HL-60/S4 (cell line): ENCODE results near the gene GPD2.

Experiments
- in situ Hi-C: fragments of 300-500 bp; cut with MboI; formaldehyde crosslinking; loops from 2 replicates; pipeline ENCODE4 v1.14.3; 2022; ENCODE audit warnings: low sequenced_read_pairs

GPD2 gene

GRCh38 chr2:156435396-156435717 is 822 bp upstream of the GPD2 start:
- in situ Hi-C loops = no loop called here

- in situ Hi-C loops = no loop called here
These were observed 412 bp downstream of the GPD2 start for GRCh38 chr2:156436497-156437085.

- in situ Hi-C loops = no loop called here
These were observed 1.2 kb downstream of the GPD2 start for GRCh38 chr2:156437272-156437930.

- in situ Hi-C loops = no loop called here
These were observed 1.8 kb downstream of the GPD2 start for GRCh38 chr2:156437931-156438410.

DNA sequence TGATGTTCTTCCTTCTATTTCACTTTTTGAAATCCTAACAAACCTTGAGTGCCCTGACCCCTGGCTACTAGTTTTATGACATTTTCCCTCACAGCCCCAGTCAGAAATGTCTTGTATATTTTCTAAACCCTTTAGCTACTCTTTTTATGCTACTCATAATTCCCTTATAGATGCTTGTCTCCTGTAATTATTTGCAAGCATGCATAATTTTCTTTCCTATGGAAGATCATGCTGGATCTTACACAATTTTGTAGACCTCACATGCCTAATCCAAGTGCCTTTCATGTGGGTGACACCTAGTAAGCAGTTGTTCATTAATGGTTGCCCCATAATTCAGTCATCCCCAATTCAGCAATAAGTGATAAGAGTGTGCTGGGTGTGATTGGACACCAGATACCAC is 6.9 kb downstream of the GPD2 start:
- in situ Hi-C loops = no loop called here

DNA sequence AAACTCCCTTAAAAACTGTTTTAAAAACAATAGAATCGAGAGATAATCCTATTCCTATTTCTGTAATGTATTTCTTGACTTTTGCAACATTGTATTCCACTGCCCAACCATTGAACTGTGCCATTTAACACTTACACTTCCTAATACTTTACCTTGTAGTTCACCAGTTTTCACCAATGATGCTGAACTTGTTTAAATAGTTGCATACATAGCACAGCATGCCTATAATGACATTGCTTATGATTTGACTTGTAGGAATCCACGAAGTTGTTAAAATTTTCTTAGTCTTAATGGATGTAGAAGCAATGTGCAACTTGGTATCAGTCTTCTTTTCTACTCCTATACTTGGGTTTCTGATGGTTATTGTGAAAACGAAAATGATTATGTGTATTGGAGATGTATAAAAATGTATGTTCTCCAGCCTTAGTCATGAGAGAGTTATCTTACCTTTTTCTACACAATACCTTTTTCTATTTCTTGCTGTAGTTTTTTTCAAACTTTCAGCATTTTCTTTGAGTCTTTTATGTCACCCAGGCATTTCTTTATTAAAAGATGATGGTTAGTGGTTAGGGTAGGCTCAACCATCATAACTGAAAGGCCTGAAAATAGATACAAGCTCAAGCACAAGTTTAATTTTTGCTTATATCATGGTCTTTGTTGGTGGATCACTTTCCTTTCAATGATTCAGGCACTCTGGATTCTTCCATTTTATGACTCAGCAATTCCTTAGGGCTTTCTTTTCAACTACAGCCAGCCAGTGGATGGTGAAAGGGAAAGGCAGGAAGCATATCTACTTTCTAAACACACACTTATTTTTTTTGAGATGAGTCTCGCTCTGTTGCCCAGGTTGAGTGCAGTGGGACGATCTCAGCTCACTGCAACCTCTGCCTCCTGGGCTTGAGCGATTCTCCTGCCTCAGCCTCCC is 9.4 kb downstream of the GPD2 start:
- in situ Hi-C loops = no loop called here

- in situ Hi-C loops = no loop called here
These were observed 11.6 kb downstream of the GPD2 start for GRCh38 chr2:156447761-156448160.

DNA sequence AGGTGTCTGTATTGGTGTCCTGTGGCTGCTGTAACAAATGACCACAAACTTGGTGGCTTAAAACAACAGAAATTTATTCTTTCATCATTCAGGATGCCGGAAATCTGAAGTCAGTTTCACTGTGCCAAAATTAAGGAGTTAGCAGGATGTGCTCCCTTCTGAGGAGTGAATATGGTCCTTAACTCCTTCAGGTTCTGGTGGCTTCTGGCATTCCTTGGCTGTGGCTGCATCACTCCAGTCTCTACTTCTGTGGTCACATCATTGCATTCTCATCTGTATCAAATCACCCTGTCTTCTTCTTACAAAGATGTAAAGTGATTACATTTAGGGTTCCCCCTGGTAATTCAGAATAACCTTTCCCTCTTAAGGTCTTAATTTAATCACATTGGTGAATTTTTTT is 12.6 kb downstream of the GPD2 start:
- in situ Hi-C loops = no loop called here

GRCh38 chr2:156452971-156453370 is 16.8 kb downstream of the GPD2 start:
- in situ Hi-C loops = no loop called here

DNA sequence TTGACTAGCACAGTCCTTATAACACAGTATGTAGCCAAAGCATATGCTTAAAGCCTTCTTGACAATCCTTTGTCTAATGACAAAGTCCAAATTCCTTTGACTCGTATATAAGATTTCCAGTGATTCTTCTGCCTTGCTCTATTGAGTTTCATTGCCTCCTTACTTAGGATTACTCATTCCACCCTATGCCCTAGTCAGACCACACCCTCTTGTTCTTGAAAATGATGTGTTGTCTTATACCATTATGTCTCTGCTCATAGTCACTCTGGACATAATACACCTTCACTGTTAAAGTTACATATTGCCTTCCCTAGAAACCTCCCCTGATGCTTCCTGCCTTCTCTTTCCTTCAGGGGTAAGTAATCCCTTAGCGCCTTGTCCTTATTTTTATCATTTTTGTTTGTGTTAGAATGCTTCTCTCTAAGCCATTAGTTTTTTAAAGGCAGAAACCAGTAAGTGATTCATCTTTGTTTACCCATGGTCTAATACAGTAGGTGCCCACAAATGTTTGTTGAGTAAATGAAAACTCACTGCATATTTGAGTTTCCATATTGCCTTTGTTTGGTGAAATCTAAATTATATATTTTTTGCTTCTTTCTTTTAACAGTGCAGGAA is 19.3 kb downstream of the GPD2 start:
- in situ Hi-C loops = no loop called here

DNA sequence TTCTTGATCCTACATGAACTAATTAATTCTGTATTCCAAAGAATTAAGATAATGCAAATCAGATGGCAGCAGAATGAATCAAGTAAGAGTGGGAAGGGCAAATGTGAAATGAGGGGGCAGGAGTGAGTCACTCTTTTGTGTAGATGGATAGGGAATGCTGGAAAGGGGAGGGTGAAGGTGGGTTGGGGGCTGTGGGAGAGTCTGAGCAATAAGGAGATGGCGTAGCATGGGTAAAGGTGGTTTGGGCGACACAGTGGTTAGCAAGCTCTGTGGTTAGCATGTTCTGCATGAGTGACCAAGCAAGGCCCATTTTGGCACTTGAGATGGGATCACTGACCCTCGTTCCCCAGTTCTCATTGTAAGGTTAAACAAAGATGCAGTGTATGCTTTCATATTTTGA is 20.4 kb downstream of the GPD2 start:
- in situ Hi-C loops = no loop called here

DNA sequence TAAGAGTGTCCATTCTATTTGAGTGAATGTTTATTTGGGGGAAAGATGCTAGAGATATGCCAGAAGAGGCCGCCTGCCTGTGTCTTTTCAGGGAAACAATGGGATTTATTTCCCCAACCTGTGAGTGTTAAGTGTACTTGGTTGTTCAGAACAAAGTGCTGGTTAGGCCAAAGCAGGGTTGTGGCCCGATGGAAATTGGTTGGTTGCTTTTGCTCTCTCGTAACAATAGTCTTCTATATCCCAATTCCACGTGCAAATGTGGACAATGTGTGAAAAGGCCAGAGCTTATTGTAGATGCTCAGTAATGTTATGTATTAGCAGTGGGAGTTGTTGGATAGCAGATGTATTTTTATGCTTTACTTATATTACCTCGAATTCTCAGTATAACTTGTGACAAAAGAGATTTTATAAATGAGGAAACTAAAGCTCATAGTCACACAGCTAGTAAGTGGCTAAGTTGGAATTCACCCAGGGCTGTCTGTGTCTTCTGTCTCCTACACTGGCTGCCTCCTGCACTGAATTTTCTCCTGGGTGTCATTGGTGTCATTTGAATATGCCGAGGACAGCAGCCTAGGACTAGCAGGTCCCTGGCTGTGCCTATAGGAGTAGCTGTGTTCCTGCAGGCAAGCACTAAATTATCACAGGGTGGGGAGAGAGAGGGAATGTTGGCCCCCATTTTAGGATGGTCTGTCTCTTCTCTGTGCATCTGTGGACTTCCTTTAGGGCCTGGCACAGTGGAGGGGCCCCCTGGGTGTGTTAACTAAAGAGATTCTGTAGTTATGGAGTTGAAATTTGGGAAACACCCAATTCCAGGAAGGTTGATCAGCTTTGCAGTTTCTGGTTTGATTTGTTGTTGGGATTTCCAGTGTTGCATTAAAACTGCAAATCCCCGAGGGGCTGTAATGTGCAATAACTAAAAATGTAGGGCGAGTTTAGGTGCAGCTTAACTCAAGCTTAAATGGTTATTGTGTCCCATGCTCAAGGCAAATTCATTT is 21.6 kb downstream of the GPD2 start:
- in situ Hi-C loops = no loop called here

GRCh38 chr2:156459720-156460119 is 23.5 kb downstream of the GPD2 start:
- in situ Hi-C loops = no loop called here

DNA sequence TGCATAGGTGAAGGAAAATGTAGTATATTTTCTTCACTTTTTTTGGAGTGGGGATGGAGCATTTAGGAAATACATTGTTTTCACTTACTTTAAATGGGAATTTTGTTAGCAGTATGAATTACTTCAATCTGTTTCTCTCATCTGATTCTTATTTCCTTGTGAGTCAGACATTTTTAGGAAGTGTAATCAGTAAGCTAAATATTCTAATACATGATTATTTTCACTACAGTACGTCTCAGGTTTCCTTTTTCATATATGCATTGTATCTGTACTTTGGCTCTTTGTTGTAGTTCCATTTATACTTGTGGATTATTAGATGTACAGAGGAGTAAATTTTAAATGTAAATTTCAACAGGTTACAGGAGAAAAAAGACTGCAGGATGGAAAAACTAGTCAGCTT is 27.9 kb downstream of the GPD2 start:
- in situ Hi-C loops = no loop called here

- in situ Hi-C loops = no loop called here
These were observed 29.4 kb downstream of the GPD2 start for GRCh38 chr2:156465573-156465972.

- in situ Hi-C loops = no loop called here
These were observed 30.7 kb downstream of the GPD2 start for GRCh38 chr2:156466739-156467405.

GRCh38 chr2:156470975-156471583 is 34.9 kb downstream of the GPD2 start:
- in situ Hi-C loops = no loop called here

GRCh38 chr2:156471762-156472161 is 35.6 kb downstream of the GPD2 start:
- in situ Hi-C loops = no loop called here

DNA sequence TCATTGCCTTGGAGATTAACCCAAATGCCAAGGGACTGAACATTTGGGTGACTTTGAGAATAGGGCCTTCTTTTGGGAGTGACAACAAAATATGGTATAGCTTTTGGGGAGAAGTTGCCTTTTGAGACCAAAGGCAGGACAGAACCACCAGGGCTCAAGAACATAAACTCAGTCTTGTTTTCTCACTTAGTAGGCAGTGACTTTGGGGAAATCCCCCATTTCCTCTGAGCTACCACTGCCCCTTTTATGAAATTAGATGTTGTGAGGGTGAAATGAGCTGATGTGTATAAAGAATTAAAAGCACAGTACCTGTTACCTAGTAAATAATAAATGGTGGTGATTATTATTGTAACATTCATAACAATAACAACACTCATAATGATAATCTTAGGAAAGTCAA is 36.5 kb downstream of the GPD2 start:
- in situ Hi-C loops = no loop called here
